DMS 273 (cell line): ENCODE results near the gene AGFG2.
"Not testable (repeated sequence)": the region's sequence is repeated elsewhere in the genome, so short reads cannot be mapped to it uniquely, and the experiment has no call there.

ENCODE experiments used
- DNase-seq: peaks from one replicate; lab custom pipeline; 2025; ENCODE audit not compliant: unreplicated experiment; lab: John Stamatoyannopoulos, UW

The AGFG2 gene

DNA sequence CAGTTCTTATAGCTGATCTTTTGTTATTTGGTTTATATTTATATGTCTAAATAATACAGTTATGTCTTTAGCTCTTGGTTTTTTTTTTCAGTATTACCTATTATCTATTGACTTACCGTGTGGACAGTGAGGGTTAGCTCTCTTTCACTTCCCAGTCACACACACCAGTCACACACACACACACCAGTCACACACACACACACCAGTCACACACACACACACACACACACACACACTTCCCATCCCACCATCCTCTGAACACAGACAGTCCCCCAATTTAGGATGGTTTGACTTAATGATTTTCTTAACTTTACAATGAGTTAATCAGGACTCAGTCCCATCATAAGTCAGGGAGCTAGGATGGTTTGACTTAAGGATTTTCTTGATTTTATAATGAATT, 18.9 kb upstream of the AGFG2 start:
- no peak for DNase-seq

DNA sequence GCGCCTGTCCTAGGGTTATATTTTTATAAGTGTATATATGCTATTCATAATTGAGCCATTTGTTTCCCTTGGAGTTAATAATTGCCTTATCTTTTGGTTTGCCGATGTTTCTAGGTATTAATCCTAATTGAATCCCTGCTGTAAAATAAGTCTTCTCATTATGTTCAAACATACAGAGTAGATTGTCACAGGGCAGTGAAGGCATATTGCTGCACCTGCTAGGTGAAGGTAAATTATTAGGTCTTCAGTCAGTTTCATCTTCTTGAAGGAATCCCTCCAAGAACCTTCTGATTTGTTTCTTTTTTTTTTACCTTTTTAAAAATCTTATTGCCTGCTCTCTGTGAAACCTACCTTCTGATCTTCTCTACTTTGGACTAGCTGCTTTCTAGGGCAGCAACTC, 17.9 kb upstream of the AGFG2 start:
- DNase-seq: no peak

DNA sequence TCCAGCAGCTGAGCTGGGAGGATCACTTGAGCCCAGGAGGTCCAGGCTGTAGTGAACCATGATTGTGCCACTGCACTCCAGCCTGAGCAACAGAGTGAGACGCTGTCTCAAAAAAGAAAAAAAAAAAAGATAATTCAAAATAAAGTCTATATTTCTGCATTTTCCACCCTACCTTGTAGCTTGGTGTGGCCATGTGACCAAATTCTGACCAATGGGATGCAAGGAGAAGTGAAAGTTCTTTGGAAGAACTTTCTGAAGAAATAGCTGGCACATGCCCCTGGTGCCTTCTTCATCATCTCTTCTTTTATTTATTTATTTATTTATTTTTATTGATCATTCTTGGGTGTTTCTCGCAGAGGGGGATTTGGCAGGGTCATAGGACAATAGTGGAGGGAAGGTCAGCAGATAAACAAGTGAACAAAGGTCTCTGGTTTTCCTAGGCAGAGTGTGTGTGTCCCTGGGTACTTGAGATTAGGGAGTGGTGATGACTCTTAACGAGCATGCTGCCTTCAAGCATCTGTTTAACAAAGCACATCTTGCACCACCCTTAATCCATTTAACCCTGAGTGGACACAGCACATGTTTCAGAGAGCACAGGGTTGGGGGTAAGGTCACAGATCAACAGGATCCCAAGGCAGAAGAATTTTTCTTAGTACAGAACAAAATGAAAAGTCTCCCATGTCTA, 17.0 kb upstream of the AGFG2 start:
- not testable (repeated sequence) for DNase-seq

DNA sequence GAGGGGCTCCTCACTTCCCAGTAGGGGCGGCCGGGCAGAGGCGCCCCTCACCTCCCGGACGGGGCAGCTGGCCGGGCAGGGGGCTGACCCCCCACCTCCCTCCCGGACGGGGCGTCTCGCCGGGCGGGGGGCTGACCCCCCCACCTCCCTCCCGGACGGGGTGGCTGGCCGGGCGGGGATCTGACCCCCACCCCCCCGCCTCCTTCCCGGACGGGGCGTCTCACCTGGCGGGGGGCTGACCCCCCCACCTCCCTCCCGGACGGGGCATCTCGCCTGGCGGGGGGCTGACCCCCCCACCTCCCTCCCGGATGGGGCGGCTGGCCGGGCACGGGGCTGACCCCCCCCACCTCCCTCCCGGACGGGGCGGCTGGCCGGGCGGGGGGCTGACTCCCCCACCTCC, 15.8 kb upstream of the AGFG2 start:
- not testable (repeated sequence) for DNase-seq

DNA sequence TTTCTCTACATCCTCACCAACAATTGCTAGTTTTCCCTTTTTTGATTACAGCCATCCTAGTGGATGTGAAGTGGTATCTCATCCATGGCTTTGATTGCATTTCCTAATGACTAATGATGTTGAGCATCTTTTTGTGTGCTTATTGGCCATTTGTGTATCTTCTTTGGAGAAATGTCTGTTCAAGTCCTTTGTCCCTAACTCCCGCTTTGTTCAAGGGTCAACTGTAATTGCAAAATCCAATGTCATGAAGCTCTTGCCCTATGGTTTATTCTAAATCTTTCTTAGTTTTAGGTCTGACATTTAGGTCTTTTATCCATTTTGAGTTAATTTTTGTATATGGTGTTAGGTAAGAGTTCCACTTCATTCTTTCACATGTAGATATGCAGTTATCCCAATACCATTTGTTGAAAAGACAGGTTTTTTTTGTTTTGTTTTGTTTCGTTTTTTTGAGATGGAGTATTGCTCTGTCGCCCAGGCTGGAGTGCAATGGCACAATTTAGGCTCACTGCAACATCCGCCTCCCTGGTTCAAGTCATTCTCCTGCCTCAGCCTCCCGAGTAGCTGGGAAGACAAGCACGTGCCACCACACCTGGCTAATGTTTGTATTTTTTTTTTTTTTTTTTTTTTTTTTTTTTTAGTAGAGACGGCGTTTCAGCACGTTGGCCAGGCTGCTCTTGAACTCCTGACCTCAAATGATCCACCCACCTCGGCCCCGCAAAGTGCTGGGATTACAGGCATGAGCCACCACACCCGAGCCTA, 10.7 kb upstream of the AGFG2 start:
- DNase-seq: not testable (repeated sequence)

DNA sequence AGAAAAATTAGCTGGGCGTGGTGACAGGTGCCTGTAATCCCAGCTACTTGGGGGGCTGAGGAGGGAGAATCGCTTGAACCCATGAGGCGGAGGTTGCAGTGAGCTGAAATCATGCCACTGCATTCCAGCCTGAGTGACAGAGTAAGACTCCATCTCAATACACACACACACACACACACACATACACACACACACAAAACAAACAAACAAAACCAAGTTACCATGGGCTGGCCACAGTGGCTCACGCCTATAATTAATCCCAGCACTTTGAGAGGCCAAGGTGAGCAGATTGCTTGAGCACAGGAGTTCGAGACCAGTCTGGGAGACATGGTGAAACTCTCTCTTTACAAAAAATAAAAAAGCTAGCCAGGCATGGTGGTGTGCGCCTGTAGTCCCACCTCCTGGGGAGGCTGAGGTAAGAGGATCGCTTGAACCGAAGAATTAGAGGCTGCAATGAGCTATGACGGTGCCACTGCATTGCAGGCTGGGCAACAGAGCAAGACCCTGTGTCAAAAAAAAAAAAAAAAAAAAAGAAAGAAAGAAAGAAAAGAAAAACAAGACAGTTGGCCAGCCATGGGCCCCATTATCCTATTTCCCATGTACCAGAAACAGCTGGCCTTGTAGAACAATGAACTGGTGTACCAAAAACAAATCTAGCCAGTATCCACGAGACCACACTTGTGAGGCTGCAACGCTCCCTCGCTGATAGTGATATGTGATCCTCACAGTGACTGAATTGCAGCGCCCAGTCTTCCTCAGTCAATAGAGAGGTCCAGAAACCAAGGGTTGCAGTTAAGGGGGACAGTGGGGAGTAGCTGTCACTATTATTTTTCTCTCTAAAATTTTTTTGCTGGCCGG, 6.6 kb upstream of the AGFG2 start:
- DNase-seq: no peak

DNA sequence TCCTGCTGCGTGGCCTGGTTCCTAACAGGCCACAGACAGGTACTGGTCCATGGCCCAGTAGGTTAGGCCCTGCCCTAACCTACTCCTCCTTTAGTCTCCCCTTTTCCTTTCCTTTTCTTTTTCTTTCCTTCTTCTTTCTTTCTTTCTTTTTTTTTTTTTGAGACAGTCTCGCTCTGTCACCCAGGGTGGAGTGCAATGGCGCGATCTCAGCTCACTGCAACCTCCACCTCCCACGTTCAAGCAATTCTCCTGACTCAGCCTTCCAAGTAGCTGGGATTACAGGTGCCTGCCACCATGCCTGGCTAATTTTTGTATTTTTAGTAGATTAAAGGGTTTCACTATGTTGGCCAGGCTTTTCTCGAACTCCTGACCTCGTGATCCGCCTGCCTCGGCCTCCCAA, 3.0 kb upstream of the AGFG2 start:
- DNase-seq: not testable (repeated sequence)

DNA sequence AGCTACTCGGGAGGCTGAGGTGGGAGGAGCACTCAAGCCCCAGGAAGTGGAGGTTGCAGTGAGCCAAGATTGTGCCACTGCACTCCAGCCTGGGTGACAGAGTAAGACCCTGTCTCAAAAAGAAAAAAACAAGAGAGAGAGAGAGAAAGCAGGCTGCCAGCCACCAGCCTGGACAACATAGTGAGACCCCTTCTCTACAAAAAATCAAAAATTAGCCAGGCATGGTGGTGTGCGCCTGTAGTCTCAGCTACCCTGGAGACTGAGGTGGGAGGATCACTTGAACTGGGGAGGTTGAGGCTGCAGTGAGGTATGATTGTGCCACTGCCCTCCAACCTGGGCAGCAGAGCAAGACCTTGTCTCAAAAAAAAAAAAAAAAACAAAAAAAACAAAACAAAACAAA, 2.3 kb upstream of the AGFG2 start:
- DNase-seq: not testable (repeated sequence)

DNA sequence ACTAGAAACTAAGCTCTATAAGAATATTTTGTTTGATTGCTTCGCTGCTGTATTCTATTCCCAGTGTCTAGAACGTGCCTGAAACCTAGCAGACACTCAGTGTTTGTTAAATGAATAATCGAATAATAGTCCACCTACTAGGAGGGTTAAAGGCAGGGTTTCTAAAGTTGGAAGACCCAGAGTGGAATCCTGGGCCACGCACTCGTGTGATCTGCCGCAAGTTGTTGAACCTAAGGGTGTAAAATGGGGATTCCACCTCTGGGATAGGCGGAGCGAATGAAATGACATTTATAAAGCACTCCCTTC, 702 bp upstream of the AGFG2 start:
- DNase-seq: no peak

DNA sequence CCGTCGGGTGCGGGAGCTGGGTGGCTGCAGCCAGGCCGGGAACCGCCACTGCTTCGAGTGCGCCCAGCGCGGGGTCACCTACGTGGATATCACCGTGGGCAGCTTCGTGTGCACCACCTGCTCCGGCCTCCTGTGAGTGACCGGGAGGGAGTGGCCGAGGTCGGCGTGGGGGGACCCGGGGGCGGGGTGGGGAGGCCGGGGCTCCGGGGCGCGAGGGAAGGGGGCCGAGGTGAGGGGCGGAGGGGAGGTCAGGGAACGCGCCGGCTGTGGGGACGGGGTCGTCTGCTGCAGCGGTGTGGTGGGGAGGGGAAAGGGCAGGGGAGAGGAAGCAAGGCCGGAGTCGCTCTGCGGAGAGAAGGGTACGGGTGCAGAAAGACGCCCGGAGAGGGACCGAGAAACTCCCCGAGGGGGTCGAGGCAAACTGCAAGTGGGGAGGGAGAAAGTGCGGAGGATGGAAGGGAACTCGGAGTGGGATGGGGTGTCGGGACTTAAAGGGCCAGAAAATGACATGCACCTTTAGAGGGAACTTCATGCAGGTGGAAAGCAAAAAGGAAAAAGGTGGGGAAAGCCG, 518 bp downstream of the AGFG2 start:
- DNase-seq: peak; percentile 48

DNA sequence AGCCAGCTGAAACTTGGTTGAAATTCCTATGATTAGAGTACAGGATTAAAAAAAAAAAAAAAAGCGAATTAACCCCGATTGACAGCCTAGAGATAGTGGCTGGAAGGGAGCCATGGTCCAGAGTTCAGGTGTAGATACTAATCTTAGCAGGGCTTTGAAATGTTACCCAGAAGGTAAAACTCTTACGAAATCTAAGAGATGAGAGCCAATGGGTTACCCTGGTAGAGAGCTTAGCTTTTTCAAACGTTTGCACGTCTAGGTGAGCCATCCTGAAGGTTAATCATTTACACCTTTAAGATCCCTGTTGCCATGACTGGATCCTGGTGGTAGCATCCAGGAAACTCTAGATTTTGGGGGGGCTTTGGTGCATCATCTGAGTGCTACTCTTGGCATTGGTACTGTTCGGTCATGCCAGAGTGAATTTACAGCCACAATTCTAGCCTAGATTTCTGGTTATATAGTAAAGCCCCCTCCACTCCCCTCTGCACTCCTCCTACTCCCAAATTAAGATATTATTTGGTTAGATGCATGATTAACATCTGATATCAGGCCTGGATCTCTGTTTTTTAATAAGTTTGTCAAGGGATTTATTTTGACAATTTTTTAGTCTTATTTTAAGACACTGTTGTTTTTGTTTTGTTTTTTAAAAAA, 1.2 kb downstream of the AGFG2 start:
- no peak for DNase-seq

DNA sequence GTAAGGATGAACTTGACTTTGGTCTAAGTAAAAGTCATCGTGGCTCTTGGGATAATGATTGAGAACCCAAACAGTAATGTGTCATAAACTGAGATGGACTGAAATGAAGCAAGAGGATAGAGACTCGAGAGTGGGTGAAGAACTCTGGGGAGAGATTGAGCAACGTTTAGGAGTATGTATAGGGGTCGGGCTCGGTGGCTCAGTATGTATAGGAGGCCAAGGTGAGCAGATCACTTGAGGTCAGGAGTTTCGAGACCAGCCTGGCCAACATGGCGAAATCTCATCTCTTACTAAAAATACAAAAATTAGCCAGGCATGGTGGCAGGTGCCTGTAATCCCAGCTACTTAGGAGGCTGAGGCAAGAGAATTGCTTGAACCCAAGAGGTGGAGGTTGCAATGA, 2.3 kb downstream of the AGFG2 start:
- not testable (repeated sequence) for DNase-seq

DNA sequence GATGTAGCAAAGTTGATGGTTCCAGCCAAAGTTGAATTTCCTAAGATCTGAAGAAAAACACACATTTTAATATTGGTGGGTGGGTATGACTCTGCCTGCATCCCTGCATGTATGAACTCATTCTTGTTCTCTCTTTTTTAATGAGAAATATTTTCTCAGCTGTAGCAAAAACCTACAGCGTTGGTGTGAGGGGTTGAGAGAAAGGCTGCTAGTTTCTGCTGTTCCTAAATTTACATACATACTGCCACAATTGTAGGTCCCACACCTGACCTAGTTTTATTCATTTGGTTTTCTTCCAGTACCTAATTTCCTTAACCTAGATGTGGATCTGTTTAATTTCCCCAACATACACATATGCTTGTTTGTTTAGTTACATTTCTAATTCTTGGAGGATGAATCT, 4.6 kb downstream of the AGFG2 start:
- no peak for DNase-seq

DNA sequence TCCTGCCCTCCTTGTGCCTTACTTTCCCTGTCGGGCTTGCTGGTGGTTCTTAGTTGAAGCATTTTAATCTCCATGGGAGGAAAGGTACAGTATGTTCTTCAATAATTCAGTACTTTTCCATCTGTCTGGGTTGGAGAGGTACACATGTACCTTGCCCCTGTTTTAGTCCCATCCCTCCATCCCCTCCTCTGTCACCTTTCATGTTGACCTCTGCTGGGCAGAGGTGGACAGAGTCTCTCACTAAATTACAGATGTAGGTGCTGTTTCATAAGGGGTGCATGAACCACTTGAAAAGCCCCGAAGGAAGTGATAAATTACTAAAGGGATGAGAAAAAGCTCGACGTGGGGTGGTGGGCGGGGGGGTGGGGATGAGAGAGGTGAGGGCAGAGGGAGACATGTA, 5.4 kb downstream of the AGFG2 start:
- DNase-seq: no peak

DNA sequence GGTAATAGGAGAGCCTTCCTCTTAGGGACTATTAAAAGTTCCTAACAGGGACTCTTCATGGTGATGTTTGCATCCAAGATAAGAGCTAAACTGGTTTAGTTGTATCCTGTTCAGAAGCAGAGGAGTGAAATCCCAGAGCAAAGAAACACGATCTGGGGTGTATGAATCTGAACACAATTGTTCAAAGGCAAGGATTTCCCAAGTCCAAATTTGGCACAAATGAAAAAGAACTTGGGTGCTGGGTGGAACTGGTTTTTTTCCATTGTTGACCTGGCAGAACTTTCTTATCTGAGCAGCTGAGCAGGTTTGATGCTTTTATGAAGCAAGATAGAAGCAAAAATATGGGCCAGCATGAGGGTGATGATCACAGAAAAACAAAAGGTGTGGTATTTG, 6.0 kb downstream of the AGFG2 start:
- DNase-seq: no peak

DNA sequence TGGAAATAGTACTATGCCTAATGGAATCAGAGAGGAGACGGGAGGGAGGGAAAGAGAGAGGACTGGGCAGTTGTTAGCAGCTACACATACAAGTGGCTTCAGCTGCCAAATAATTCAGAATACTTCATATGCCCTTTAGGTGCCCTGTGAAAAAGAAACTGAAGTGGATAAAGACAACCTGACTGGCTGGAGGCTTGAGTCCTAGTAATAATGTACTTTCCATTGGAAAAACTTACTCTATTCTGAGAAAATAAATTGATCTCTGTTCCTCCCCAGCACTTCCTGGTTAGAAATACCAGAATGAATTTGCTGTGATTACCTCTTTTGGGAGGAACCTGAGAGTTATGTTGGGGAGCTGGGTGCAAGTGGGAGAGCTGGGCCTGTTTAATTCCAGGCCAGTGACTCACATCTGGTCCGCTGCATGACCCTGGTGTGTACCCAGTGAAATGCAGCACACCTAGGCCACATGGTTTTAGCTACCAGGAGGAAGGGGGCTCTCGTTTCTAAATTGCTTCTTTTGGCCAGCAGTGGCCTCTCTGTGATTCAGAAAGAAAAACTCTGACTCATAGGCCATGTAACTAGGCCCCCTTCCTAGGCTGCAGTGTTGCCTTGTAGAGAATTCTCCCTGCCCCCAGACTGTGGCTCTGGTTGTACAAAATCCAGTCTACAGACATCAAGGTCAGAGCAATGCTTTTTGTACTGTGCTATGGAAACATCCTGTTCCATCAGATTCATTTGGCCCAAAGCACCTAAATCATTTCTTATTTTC, 6.5 kb downstream of the AGFG2 start:
- DNase-seq: peak; percentile 68

DNA sequence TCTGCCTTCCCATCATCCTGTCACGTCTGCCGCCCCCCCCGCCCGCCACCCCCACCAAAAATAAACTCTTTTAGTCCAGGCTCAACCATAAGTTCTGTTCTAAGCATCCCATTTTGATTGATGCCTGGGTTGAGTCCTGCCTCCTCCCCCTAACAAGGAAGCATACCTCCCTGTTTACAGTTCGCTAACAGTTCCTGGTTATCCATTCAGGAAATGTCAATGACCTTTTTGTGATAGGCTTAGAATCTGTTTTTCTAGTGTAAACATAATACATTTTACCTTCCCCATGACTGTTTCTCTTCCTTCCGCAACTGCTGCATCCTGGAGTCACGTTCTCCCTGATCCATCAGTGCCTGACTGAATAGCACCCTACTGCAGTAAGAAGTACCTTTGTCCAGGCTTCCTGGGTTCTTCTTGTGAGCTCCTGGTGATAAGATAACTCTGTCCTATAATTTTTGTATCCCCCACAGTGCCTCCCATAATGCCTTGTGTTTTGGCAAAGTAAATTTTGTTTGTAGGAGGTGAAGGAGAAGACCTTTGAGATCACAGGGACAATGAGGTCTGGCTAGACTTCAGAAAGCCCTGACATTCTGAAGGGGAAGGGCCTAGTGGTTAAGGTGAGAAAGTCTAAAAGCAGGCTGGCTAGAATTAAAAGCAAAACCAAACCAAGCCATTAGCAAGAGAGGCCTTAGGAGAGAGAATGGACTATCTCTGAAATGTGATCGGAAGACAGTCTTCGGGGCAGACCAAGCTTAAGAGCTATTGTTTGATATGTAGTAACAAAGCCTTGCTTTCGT, 7.3 kb downstream of the AGFG2 start:
- DNase-seq: no peak

DNA sequence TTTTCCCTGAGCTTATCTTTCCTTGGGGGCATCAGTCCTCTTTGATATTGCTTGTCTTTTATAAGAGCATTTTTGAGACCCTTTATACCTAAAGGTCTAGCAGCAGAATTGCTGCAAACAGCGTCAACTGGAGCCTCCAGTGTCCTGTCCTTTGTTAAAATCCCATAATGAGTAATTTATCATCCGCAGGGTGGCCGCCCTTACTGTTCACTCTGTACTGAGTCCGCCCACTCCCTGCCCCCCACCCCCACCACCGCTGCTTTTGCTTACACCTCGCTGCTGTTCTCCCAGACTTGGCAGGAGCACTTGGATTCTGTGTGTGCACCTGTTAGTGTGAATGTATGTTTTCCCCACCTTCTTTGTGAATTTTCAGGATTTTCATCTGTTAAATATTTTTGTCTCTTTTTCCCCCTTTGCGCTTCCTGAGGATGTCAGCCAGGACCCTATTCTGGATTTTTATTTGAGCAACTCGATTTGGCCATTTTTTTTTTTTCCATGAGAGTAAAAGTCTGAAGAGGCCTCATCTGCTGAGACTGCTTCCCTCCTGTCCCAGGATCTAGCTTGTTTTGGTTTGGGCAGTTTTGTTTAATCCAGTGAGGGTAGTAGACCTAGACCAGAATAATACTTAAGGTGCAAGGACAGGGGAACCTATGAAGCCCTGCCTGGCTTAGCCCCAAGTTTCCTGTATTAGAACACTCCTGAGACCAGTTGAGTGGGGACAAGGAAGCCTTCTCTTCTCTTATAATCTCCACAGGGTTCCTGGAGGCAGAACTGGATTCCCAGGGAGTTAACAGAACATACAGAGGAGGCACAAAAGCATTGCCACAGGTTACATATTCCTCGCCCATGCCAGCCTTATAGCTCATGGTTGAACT, 8.2 kb downstream of the AGFG2 start:
- DNase-seq: no peak

DNA sequence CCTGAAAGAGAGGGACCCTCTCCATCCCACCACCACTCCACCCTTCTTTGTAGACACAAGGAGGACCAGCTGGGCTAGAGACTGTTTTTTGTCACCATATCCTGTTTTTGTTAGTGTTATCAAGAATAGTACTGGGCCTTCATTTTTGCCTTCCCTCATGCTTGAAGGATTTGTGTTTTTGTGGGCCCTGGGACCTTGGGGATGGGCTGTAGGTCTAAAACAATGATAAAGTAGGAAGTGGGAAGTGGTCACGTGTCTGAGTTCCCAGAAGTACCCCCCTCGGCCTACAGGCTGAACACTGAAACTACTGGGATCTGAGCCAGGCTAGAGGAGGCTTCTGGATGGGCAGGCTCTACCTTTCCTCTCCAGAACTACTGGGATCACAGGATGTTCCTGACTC, 8.9 kb downstream of the AGFG2 start:
- DNase-seq: peak; percentile 61
